Skeletal muscle tissue (tissue), 4 donors: ENCODE measurements around the gene TMEM129. TPM values are rescaled to one million over a fixed set of nuclear protein-coding genes. Genes with fewer than 3 reads are reported as not detected.

Source experiments
- H3K27ac ChIP-seq: one replicate; pipeline ENCODE4 v1.7.0; 2013; ENCODE audit warnings: mild to moderate bottlenecking, low read depth, low read length, inconsistent platforms
- H3K27me3 ChIP-seq, 3 donors: one replicate each; pipeline ENCODE4 v1.7.0; 2013; ENCODE audit warnings: low read length in 3 of 3; ENCODE audit not compliant: control insufficient read depth in 3 of 3, insufficient read depth in 3 of 3
- H3K36me3 ChIP-seq, 3 donors: one replicate each; pipeline ENCODE4 v1.7.0; 2013; ENCODE audit warnings: low read length in 3 of 3; ENCODE audit not compliant: control insufficient read depth in 3 of 3, insufficient read depth in 3 of 3
- H3K4me1 ChIP-seq, 3 donors: one replicate each; pipeline ENCODE4 v1.7.0; 2013; ENCODE audit warnings: low read length in 3 of 3, mild to moderate bottlenecking in 3 of 3; ENCODE audit not compliant: control insufficient read depth in 3 of 3, insufficient read depth in 3 of 3
- H3K4me3 ChIP-seq, 3 donors: one replicate each; pipeline ENCODE4 v1.7.0; 2013; ENCODE audit warnings: low read length in 3 of 3
- H3K9ac ChIP-seq, 3 donors: one replicate each; pipeline ENCODE4 v1.7.0; 2013; ENCODE audit warnings: low read length in 3 of 3, mild to moderate bottlenecking in 3 of 3, moderate library complexity in 2 of 3, low read depth in 1 of 3
- H3K9me3 ChIP-seq, 3 donors: one replicate each; pipeline ENCODE4 v1.7.0; 2013; ENCODE audit warnings: low read length in 3 of 3; ENCODE audit not compliant: control insufficient read depth in 3 of 3
- total RNA-seq: library from RNA; depleted of rRNA; stranded (reverse); fragments of >200 nt; gene quantifications from one replicate; pipeline ENCODE4 v1.2.3, GENCODE V29; 2014
- donor health status: Osteomylitis.

TMEM129 gene
- total RNA-seq, 1 donor from 2014 or later, result 7.3 TPM

- no peak overlapping the region for H3K4me3 ChIP-seq
- no peaks in the 10 kb centered on the region for H3K36me3 ChIP-seq
- peaks cover 18 to 22% (median 20%) of the 10 kb centered on the region in 3 donors for H3K27me3 ChIP-seq
- H3K9me3 ChIP-seq, result no peaks in the 10 kb centered on the region
- peaks cover 0 to 7% (median 4%) of the 10 kb centered on the region in 3 donors for H3K4me1 ChIP-seq
- H3K27ac ChIP-seq, result no peak overlapping the region
- H3K9ac ChIP-seq, result no peak overlapping the region
Measured at GRCh38 chr4:1765409-1766072, 44.4 kb upstream of the TMEM129 start.

GRCh38 chr4:1764670-1765069, 43.5 kb upstream of the TMEM129 start:
- no peaks in the 10 kb centered on the region for H3K36me3 ChIP-seq
- peaks cover 0 to 7% (median 4%) of the 10 kb centered on the region in 3 donors for H3K4me1 ChIP-seq
- no peak overlapping the region for H3K9ac ChIP-seq
- peaks cover 16 to 20% (median 16%) of the 10 kb centered on the region in 3 donors for H3K27me3 ChIP-seq
- no peak overlapping the region for H3K27ac ChIP-seq
- H3K4me3 ChIP-seq, result no peak overlapping the region
- H3K9me3 ChIP-seq, result no peaks in the 10 kb centered on the region

GRCh38 chr4:1763550-1764080, 42.5 kb upstream of the TMEM129 start:
- H3K36me3 ChIP-seq, result no peaks in the 10 kb centered on the region
- H3K27ac ChIP-seq, result no peak overlapping the region
- peaks cover 0 to 7% (median 4%) of the 10 kb centered on the region in 3 donors for H3K4me1 ChIP-seq
- peaks cover 10 to 17% (median 12%) of the 10 kb centered on the region in 3 donors for H3K27me3 ChIP-seq
- no peak overlapping the region for H3K4me3 ChIP-seq
- peak overlapping the region in 1 of 3 donors; percentile 45 for H3K9ac ChIP-seq
- H3K9me3 ChIP-seq, result no peaks in the 10 kb centered on the region

GRCh38 chr4:1763070-1763549, 42.0 kb upstream of the TMEM129 start:
- Histone ChIP-seq H3K4me3 (no peak overlapping the region), H3K4me1 (peaks cover 0 to 7% (median 4%) of the 10 kb centered on the region in 3 donors)

GRCh38 chr4:1762264-1763010, 41.3 kb upstream of the TMEM129 start:
- no peak overlapping the region for H3K4me3 ChIP-seq
- no peaks in the 10 kb centered on the region for H3K36me3 ChIP-seq
- no peaks in the 10 kb centered on the region for H3K9me3 ChIP-seq
- peaks cover 0 to 4% (median 4%) of the 10 kb centered on the region in 3 donors for H3K4me1 ChIP-seq
- H3K27ac ChIP-seq, result no peak overlapping the region
- no peak overlapping the region for H3K9ac ChIP-seq
- peaks cover 5 to 10% (median 10%) of the 10 kb centered on the region in 3 donors for H3K27me3 ChIP-seq

More at GRCh38 chr4:1763070-1763549, 42.0 kb upstream of the TMEM129 start:
- no peaks in the 10 kb centered on the region for H3K36me3 ChIP-seq
- H3K9ac ChIP-seq, result no peak overlapping the region
- no peak overlapping the region for H3K27ac ChIP-seq
- peaks cover 7 to 12% (median 10%) of the 10 kb centered on the region in 3 donors for H3K27me3 ChIP-seq
- no peaks in the 10 kb centered on the region for H3K9me3 ChIP-seq

GRCh38 chr4:1761130-1761689, 40.1 kb upstream of the TMEM129 start:
- no peak overlapping the region for H3K9ac ChIP-seq

GRCh38 chr4:1760521-1761071, 39.5 kb upstream of the TMEM129 start:
- H3K9me3 ChIP-seq, result no peaks in the 10 kb centered on the region
- H3K27ac ChIP-seq, result no peak overlapping the region
- no peak overlapping the region for H3K4me3 ChIP-seq
- H3K9ac ChIP-seq, result no peak overlapping the region
- H3K36me3 ChIP-seq, result no peaks in the 10 kb centered on the region
- H3K4me1 ChIP-seq, result peaks cover 0 to 4% (median 4%) of the 10 kb centered on the region in 3 donors
- peaks cover 0 to 10% (median 10%) of the 10 kb centered on the region in 3 donors for H3K27me3 ChIP-seq

More at GRCh38 chr4:1761130-1761689, 40.1 kb upstream of the TMEM129 start:
- Histone ChIP-seq H3K27me3 (peaks cover 0 to 10% (median 10%) of the 10 kb centered on the region in 3 donors), H3K4me1 (peaks cover 0 to 4% (median 4%) of the 10 kb centered on the region in 3 donors), H3K36me3 (no peaks in the 10 kb centered on the region), H3K27ac (no peak overlapping the region), H3K4me3 (no peak overlapping the region), H3K9me3 (no peaks in the 10 kb centered on the region)

- peaks cover 0 to 10% (median 8%) of the 10 kb centered on the region in 3 donors for H3K27me3 ChIP-seq
- peaks cover 0 to 4% (median 4%) of the 10 kb centered on the region in 3 donors for H3K4me1 ChIP-seq
- H3K4me3 ChIP-seq, result no peak overlapping the region
- H3K36me3 ChIP-seq, result no peaks in the 10 kb centered on the region
- no peak overlapping the region for H3K9ac ChIP-seq
- H3K27ac ChIP-seq, result no peak overlapping the region
- H3K9me3 ChIP-seq, result no peaks in the 10 kb centered on the region
Measured at GRCh38 chr4:1759818-1760223, 38.7 kb upstream of the TMEM129 start.

- Histone ChIP-seq H3K27ac (no peak overlapping the region), H3K36me3 (no peaks in the 10 kb centered on the region), H3K27me3 (peaks cover 0 to 10% (median 8%) of the 10 kb centered on the region in 3 donors), H3K9ac (no peak overlapping the region), H3K9me3 (no peaks in the 10 kb centered on the region), H3K4me3 (no peak overlapping the region), H3K4me1 (peaks cover 0 to 4% (median 4%) of the 10 kb centered on the region in 3 donors)
Measured at GRCh38 chr4:1759170-1759817, 38.2 kb upstream of the TMEM129 start.
